Embryonic facial prominence (tissue), 1 donor: ENCODE measurements around the gene CST3.
"Not testable (repeated sequence)": the region's sequence is repeated elsewhere in the genome, so short reads cannot be mapped to it uniquely, and the experiment has no call there.

Source experiments
- DNase-seq: peaks from one replicate; pipeline ENCODE4 v3.0.0-alpha.2; 2016; ENCODE audit errors: extremely low spot score

CST3 gene, protein sequence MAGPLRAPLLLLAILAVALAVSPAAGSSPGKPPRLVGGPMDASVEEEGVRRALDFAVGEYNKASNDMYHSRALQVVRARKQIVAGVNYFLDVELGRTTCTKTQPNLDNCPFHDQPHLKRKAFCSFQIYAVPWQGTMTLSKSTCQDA

DNA sequence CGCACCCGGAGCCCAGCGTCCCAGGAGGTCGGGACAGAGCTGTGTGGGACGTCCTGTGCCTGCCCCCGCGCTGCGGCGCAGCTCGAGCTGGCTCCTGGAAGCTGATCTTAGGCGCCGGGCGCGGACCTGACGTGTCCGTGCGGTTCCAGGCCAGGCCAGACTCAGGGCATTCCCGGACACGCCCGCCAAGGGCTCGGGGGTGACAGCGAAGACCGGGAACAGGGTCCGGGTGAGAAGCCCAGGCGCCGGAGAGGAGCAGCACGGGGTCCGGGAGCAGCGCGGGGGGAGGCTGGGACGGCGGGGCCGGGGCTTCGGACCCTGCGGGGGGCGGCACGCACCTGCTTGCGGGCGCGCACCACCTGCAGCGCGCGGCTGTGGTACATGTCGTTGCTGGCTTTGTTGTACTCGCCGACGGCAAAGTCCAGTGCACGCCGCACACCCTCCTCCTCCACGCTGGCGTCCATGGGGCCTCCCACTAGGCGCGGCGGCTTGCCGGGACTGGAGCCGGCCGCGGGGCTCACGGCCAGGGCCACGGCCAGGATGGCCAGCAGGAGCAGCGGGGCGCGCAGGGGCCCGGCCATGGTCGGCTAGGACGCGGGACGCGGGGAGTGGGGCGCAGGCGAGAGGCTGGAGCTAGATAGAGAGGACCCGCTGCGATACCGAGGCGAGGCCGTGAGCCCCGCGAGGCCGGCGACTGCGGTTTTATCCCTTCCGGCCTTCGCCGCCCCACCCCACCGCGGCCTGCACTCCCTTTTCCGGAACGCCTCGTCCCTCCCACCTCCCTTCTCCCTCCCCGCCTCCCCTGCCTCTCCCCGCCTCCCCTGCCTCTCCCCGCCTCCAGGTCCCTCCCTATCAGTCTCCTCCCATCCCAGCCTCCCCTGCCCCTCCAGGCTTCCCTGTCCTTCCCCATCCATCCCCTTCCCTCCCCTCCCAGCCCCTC is at the start of gene CST3:
Gene CST3, minus strand, starts transcription at position 674 of the 940 bp plus-strand sequence. Its CDS starts 93 bp downstream, at position 581.
- DNase-seq, result peak; percentile 97

DNA sequence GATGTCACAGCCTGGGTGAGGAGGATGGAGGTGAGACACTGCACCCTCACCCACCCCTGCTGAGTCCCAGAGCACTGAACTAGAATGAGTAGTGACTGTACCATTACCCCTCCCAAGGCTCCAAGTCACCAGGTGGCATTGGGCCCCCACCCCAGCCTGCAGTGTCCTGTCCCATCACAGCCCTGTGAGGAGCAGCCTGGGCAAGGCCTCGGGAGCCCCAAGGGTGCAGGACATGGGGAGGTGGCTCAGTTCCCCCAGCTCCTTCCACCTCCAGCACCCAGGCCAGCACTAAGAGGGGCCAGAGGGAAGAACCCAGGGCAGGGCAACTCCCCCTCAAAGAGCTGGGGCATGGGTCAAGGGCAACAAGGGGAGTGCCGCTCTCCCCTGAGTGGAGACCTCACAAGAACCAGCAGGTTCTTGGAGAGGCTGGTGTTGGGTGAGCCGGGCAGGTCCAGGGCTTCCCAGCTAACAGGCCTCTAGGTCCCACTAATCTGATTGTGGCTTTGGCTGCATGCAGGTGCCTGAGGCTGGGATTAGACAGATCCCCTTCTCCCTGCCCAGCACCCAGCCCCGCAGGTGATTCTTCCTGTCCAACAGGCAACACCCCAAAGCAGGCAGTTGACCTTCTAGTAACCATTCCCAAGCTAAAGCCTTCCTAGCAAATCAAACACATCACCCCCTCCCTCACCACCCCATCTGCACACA is 48.4 kb upstream of the CST3 start:
- no peak for DNase-seq

DNA sequence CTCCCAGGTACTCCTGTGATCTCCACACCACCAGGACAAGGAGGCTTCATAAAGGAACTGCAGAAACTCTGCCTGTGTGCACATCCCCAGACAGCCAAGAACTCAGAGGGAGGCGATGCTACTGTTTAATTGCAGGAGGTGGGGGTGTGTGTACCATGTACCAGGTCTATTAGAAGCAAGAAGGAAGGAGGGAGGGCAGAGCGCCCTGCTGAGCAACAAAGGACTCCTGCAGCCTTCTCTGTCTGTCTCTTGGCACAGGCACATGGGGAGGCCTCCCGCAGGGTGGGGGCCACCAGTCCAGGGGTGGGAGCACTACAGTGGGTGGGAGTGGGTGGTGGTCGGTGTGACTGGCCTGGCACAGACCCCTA is 47.8 kb upstream of the CST3 start:
- DNase-seq, result not testable (repeated sequence)

DNA sequence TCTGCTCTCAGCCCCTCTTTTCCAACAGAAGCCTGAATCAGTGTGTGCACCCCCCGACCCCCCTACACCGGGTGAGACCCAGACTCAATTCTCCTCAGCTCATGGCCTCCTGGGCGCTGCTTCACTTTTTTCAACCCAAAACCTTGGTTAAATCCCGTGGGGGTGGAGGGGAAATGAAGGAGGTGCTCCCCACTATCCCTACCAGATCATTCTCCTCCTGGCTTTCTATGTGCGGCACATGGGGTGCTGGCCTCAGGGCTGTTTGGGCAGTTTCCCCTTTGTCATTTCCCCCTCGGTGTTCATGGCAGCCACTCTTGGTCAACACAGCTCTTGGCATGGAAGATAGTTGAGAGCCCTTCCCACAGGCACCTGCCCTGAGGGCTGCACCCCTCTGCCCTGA is 46.5 kb upstream of the CST3 start:
- DNase-seq, result no peak

DNA sequence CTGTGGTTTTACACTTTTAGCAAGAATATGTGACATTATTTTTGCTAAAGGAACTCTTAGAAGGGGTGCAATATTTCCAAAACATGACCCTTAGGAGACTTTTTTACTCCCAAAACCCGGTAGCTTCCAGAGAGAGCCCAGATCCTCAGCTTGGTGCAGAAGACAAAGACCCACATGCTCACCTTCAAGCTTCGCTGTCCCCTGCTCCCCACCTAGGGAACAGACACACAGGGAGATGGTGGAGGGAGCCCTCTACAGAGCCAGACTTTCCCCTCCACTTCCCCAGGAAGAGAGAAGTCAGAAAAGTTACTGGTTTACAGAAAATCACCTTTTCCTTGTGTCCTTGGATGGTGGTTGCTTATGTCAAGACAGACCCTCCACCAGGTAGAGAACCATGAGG is 46.1 kb upstream of the CST3 start:
- DNase-seq, result no peak

DNA sequence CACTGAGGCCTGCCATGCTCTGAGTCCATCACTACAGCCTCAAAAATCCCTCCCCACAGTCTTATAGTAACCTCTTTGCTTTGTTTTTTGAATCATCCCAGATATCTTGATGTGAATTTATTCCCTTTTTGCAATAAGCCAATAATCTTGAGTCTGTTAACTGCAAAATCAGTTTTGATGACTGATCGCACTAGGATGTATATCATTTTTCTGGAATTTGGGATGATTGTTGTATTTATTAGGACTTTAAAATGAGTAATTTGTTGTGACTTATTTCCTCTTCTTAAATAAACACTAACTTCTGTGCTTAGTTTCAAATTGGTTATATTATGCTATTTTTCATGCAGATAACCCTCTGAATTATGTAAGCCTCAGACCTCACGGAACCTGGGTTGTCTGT is 45.5 kb upstream of the CST3 start:
- no peak for DNase-seq

DNA sequence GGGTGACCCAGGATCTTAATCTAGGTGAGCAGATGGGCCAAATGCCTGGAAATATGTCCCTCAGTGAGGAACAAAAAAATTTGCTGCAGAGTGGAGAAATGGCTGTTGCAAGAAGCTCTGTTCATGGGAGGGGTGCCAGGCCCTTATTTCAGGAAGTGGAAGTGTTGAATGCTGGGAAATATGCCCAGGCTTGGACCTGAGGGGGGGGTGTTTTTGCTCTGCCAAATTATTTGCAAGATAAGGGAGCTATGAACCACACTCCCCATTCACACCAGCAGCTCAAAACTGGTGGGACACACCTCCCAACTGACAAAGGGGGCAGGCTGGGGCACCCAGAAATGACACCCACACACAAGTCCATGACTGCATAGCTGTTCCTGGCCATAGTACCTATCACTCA is 42.4 kb upstream of the CST3 start:
- no peak for DNase-seq

DNA sequence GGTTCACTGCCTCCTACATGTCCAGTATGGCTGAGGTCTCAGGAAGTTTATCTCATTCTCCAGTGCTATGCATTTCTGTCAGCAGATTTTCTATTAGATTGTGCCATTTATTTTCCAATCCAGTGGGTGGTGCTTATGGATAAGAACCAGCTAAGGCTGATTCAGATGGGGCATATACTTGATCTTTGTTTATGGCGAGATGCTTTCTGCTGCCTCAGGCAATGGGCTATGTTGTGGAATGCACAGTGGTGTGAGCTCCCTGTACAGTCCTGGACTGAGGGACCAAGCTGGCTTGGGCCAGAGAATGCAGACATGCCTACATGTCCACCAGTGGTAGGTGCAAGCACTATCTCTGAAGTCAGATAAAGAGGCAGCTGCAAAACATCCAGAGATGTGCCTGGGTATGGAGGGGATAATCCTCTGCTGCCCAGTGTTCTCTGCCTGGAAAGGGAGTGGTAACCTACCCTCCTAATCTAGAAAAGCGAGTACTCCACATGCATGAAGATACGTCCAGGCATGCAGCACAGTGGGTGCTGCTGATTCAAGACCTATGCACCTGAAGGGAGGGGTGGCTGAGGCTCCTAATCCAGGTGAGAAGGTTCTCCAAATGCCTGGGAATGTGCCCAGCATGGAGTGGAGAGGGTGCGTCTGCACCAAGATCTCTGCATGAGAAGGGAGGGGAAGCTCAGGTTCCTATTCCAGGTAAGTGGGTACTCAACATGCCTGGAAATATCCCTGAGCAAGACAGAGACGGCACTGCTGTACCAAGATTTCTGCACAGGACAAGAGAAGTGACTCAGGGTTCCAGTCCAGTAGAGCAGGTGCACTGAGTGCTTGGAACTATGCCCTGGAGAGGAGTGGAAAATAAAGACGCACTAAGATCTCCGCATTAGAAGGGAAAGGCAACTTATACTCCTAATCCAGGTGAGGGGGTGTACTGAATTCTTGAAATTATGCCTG is 41.7 kb upstream of the CST3 start:
- DNase-seq, result no peak

DNA sequence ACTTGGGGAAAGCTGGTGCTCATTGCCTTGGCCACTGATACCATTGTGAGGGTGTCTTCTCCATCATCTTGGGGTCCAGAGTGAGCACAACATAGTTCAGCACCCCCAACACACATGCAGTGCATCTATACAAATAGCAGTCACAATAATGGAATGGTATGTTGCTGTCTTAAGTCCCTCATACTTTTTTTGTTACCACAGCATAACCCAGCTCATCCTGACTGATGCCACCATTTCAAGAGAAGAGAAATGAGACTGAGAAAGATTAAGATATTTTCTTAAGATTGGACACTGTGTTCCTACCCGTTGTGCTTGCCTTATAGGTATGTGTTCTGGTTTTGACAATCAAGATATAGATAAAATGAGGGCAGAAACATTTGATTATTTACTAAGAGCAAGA is 35.5 kb upstream of the CST3 start:
- DNase-seq, result no peak

DNA sequence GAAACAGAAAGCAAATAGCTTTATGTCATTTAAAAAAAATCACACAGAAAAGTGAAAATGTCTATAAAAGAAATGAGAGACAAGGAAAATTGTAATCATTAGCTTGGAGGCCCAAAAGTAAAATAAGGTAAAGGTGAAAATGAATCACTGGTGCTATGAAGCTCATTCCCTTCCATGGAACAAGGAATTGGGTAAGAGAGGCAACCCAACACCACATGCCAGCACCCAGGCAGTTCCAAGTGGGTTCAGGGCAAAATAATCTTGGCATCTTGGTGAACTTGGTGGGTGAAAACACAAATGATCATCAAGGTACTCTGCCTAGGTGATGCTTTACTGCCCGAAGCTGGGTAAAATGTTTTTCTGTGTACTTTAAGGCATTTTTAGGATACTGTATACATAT is 34.4 kb upstream of the CST3 start:
- no peak for DNase-seq

DNA sequence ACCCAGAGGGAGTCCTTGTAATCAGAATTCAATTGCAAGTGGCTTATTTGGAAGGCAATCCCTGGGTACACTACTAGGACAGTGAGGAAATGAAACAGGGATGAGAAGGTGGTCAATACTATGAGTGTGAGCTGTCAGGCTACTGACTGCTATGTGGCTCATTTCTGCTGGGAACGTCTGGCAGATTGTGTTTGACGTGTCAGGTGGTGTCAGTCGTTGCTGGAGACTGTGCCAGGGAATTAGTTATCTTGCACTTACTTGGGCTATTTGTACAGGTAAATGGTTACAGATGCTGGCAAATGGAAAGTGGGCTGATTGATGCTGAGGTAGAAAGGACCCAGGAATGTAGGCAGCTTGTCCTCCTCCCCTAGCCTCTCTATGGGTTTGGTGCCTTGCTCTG is 33.7 kb upstream of the CST3 start:
- no peak for DNase-seq

DNA sequence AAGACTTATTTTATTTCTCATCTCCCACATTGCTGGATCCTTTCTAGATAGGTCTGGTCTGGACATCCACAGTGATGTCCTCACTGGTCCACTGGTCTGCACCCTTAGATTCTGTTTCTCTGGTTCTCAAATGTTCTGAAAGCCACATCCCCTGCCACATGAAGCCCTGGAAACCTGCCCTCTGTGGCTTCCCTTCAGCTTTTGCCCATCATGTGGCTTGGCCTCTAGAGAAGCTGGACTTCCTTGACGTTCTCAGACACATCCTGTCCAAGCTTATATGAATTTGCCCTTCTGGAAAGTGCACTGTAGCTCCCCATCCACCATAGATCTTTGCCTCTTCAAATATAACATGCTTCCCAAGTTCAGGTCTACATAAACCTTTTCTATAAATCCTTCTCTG is 32.6 kb upstream of the CST3 start:
- no peak for DNase-seq

DNA sequence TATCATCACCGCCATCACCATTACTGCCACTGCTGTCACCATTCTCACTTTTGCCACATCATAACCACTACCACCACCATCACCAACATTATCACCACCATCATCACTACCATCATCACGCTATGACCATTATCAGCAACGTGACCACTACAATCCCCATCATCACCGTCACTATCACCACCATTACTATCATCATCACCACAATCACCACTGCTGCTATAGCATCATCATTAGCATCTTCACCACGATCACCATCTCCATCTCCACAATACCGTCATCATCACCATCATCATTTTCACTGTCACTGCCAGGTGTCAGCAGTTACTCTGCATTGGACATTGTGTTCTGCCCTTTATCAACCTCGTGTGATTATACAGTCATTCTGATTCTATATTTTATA is 32.1 kb upstream of the CST3 start:
- DNase-seq, result no peak

DNA sequence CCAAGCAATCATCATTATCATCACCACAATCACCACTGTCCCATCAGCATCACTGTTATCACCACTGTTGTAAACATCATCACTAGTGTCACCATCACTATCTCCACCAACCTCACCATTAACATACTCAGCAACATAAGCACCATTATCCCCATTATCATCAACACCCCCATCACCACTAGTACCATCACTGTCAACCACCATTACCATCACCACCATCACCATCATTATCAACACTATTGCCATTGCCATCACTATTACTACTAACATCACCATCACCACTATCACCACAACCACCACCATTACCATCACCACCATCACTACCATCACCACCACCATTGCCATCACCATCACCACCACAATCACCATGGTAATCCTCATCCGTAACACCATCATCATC is 31.6 kb upstream of the CST3 start:
- DNase-seq, result no peak

DNA sequence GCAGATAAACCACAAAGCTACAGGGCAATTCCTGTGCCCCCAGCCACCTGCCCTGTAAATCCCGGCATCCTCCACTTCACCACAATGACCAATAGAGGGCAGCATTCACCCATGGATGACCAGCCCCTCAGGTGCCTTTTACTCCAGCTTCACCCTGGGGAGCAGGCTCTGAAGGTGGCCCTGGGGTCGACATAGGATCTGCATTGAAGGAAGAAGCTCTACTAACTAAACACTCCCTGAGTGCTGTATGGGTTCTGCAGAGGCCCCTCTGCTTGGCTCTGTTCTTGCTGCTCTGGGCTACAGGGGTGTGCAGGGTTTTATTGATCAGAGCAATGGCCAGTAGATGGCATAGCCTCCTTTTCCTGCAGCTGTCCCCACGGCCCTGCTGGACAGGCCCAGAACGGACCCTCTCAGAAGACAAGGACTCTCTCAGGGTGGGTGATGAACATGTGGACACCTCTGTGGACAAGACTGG is 30.8 kb upstream of the CST3 start:
- DNase-seq, result no peak

DNA sequence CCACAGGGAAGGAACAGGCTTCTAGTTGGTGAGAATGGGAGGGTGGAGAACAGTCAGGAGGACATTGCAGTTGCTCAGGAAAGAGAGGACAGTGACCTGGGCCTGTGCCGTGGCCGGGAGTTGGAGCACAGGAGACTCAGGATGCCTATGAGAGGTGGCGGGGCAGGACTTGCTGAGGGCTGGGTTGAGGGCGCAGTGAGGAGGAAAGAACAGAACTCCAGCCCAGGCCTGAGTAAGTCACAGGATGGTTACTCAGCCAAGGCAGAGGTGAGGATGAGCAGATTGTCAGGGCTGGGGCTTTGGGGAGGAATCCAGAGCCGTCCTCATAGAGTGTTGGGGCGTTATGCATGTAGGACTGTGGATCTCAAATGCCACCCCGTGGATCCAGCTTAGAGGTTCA is 29.9 kb upstream of the CST3 start:
- no peak for DNase-seq

DNA sequence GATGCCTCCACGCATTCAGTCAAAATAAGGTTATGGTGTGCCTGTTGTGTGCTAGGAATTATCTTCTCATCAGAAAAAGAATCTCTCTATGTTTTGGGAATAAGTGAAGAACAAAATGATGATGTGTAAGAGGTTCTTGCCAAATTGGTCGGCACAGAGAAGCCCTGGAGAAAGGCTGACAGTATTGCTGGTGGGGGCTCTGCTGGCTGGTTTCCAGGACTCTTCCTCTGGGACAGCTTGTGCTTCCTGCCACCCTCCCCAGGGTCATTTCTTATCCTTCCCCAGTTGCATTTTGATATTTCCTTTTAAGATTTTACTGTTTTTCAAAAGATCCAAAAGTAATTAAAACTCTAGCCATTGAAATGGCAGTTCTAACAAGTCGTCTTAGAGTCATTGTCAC is 28.9 kb upstream of the CST3 start:
- no peak for DNase-seq

DNA sequence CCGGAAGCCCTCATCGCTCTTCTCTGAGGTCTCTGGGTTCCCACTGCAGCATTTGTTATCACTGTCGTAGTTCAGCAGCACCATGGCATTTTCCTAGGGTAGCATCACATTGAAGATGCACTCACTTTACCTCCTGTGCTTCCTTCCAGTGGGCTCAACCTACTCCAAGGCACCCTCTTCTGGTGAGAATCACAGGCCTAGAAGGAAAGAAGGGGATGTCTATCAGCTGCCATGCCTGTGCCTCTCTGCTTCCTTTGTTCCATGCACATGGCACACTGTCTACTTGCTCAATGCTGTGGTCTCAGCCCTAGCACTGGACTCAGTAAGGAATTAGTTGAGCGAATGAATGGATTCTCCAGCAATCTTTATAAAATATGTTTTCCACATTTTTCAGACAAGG is 28.4 kb upstream of the CST3 start:
- DNase-seq, result no peak

DNA sequence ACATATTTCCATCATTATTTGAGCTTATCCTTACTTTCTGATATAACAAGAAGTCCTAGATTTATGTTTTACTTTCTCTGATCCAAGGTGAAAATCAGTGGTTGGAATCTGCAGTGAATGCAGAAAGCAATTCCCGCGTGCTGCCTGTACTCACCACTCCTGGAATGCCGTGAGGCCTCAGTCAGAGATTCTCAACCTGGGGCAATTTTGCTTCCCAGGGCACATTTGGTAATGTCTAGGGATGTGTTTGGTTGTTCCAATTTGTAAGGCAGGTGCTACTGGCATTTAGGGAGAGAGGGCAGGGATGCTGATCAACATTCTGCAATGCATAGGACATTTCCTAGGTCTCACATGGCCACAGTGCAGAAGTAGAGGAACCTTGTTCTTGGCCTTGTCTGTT is 27.2 kb upstream of the CST3 start:
- no peak for DNase-seq

DNA sequence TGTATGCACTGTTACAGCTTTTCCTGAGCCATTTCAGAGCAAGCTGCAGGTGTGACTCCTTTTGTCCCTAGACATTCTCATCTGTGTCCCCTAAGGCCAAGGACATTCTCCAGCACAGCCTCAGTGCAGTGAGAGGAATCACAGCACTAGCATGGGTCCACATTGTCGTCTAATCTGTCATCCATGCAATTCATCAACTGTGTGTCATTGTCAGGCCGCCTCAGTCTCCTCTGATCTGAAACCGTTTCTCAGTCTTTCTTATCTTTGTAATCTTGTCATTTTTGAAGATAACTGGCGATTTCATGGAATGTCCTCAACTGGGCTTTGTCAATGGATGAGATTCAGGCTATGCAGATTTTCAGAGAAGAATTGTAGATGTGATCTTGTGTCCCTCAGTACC is 26.3 kb upstream of the CST3 start:
- DNase-seq, result not testable (repeated sequence)

DNA sequence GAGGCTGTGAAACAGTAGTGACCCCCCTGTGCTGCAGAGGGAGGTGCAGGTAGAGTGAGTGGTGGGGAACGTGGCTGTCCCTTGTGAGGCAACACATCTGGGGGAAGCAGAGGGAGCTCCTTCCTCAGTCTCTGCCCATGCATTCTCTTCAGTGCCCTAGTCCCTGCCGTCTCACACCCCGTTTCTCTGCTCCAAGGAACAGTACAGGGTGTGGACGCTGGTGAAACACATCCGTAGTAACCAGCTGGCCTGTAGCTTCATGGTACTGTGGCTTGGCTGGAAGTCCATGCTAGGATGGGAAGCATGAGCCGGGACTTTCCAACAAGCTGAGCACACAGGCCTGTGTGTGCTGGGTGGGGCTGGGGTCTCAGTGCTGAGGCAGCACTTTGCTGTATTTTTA is 25.4 kb upstream of the CST3 start:
- DNase-seq, result no peak
